ENCODE results near the gene TOR2A. TPM values are rescaled to one million over a fixed set of nuclear protein-coding genes. Genes with fewer than 3 reads are reported as not detected.

The TOR2A gene
- total RNA-seq, 1 experiment from 2014 or later, result 8.4 TPM

- H3K4me3 Mint-ChIP-seq (ENCODE audit: unreplicated experiment), result peak overlapping the region; percentile 83
- POLR2A ChIA-PET, result interaction anchor here (0.6 to 4.9 kb wide), 14 partner anchors 9 to 1712 kb away, joined by 3 to 50 read pairs (median 6); partner anchors contain the start of genes CDK9, FPGS, TOR2A and ZNF79
- intact Hi-C loops (cut with micrococcal nuclease), result no loop called here
Observed at GRCh38 chr9:127770583-127770904, 35.5 kb upstream of the TOR2A start.

GRCh38 chr9:127769929-127770582 lies 35.0 kb upstream of the TOR2A start:
- TF ChIP-seq CTCF (IDR thresholded peaks at IDR 0.05; ENCODE audit: unreplicated experiment), result no peak
- H3K4me1 Mint-ChIP-seq (ENCODE audit: insufficient read depth, unreplicated experiment), result no peaks in the 10 kb centered on the region
- ChIA-PET CTCF (interaction anchor here (0.6 to 1.7 kb wide), 5 partner anchors 14 to 159 kb away, joined by 3 to 10 read pairs (median 3); partner anchors contain the start of gene TOR2A), POLR2A (interaction anchor here (2.0 to 4.9 kb wide), 3 partner anchors 29 to 35 kb away, joined by 7 to 50 read pairs (median 13); partner anchors contain the start of gene TOR2A)
- H3K27me3 Mint-ChIP-seq (ENCODE audit: insufficient read depth, unreplicated experiment), result no peaks in the 10 kb centered on the region
- no peaks in the 10 kb centered on the region for H3K36me3 Mint-ChIP-seq (ENCODE audit: insufficient read depth, unreplicated experiment)
- H3K4me3 Mint-ChIP-seq (ENCODE audit: unreplicated experiment), result no peak overlapping the region
- H3K9me3 Mint-ChIP-seq (ENCODE audit: unreplicated experiment), result peaks cover 7% of the 10 kb centered on the region
- no peak overlapping the region for H3K27ac Mint-ChIP-seq (ENCODE audit: low read depth, unreplicated experiment)
- no peak for DNase-seq (ENCODE audit: unreplicated experiment)
- BruUV-seq (replicated peaks), result no TSS peak
- intact Hi-C loops (cut with micrococcal nuclease), result no loop called here

More at GRCh38 chr9:127770583-127770904, 35.5 kb upstream of the TOR2A start:
- no TSS peak for BruUV-seq (replicated peaks)
- no peak for TF ChIP-seq CTCF (IDR thresholded peaks at IDR 0.05; ENCODE audit: unreplicated experiment)
- no peak overlapping the region for H3K27ac Mint-ChIP-seq (ENCODE audit: low read depth, unreplicated experiment)
- no peaks in the 10 kb centered on the region for H3K27me3 Mint-ChIP-seq (ENCODE audit: insufficient read depth, unreplicated experiment)
- peaks cover 2% of the 10 kb centered on the region for H3K9me3 Mint-ChIP-seq (ENCODE audit: unreplicated experiment)
- CTCF ChIA-PET, result interaction anchor here (0.6 to 1.7 kb wide), 8 partner anchors 14 to 255 kb away, joined by 3 to 10 read pairs (median 4); partner anchors contain the start of gene TOR2A
- DNase-seq (ENCODE audit: unreplicated experiment), result no peak
- H3K4me1 Mint-ChIP-seq (ENCODE audit: insufficient read depth, unreplicated experiment), result no peaks in the 10 kb centered on the region
- H3K36me3 Mint-ChIP-seq (ENCODE audit: insufficient read depth, unreplicated experiment), result no peaks in the 10 kb centered on the region

GRCh38 chr9:127769101-127769500 lies 34.0 kb upstream of the TOR2A start:
- ChIA-PET POLR2A (interaction anchor here (2.0 to 4.9 kb wide), 2 partner anchors 29 to 34 kb away, joined by 7 to 50 read pairs; partner anchors contain the start of gene TOR2A), CTCF (interaction anchor here (0.6 to 1.4 kb wide), 2 partner anchors 15 to 187 kb away, joined by 3 to 4 read pairs; no protein-coding TSS in a partner anchor)
- DNase-seq (ENCODE audit: unreplicated experiment), result no peak
- Mint-ChIP-seq H3K9me3 (ENCODE audit: unreplicated experiment) (peaks cover 7% of the 10 kb centered on the region), H3K36me3 (ENCODE audit: insufficient read depth, unreplicated experiment) (no peaks in the 10 kb centered on the region), H3K27ac (ENCODE audit: low read depth, unreplicated experiment) (no peak overlapping the region), H3K4me1 (ENCODE audit: insufficient read depth, unreplicated experiment) (no peaks in the 10 kb centered on the region), H3K4me3 (ENCODE audit: unreplicated experiment) (no peak overlapping the region), H3K27me3 (ENCODE audit: insufficient read depth, unreplicated experiment) (no peaks in the 10 kb centered on the region)
- no peak for TF ChIP-seq CTCF (IDR thresholded peaks at IDR 0.05; ENCODE audit: unreplicated experiment)
- BruUV-seq (replicated peaks), result no TSS peak
- intact Hi-C loops (cut with micrococcal nuclease), result no loop called here

GRCh38 chr9:127768698-127769097 lies 33.6 kb upstream of the TOR2A start:
- H3K4me3 Mint-ChIP-seq (ENCODE audit: unreplicated experiment), result no peak overlapping the region
- H3K36me3 Mint-ChIP-seq (ENCODE audit: insufficient read depth, unreplicated experiment), result no peaks in the 10 kb centered on the region
- TF ChIP-seq CTCF (IDR thresholded peaks at IDR 0.05; ENCODE audit: unreplicated experiment), result no peak
- no TSS peak for BruUV-seq (replicated peaks)
- DNase-seq (ENCODE audit: unreplicated experiment), result no peak
- intact Hi-C loops (cut with micrococcal nuclease), result no loop called here
- no peaks in the 10 kb centered on the region for H3K4me1 Mint-ChIP-seq (ENCODE audit: insufficient read depth, unreplicated experiment)
- CTCF ChIA-PET, result interaction anchor here (1.4 to 1.8 kb wide), 3 partner anchors 16 to 29 kb away, joined by 3 to 6 read pairs (median 3); no protein-coding TSS in a partner anchor
- POLR2A ChIA-PET, result interaction anchor here (2.0 to 4.9 kb wide), 2 partner anchors 28 to 33 kb away, joined by 7 to 50 read pairs; partner anchors contain the start of gene TOR2A
- peaks cover 7% of the 10 kb centered on the region for H3K9me3 Mint-ChIP-seq (ENCODE audit: unreplicated experiment)
- H3K27ac Mint-ChIP-seq (ENCODE audit: low read depth, unreplicated experiment), result no peak overlapping the region
- H3K27me3 Mint-ChIP-seq (ENCODE audit: insufficient read depth, unreplicated experiment), result no peaks in the 10 kb centered on the region
